Effector CD8-positive, alpha-beta T cell (primary cell): ENCODE data around the gene WEE1.
"Not testable (repeated sequence)": the region's sequence is repeated elsewhere in the genome, so short reads cannot be mapped to it uniquely, and the experiment has no call there.

Source experiments
- DNase-seq: peaks from one replicate; lab custom pipeline; 2025; lab: John Stamatoyannopoulos, UW

WEE1 gene

DNA sequence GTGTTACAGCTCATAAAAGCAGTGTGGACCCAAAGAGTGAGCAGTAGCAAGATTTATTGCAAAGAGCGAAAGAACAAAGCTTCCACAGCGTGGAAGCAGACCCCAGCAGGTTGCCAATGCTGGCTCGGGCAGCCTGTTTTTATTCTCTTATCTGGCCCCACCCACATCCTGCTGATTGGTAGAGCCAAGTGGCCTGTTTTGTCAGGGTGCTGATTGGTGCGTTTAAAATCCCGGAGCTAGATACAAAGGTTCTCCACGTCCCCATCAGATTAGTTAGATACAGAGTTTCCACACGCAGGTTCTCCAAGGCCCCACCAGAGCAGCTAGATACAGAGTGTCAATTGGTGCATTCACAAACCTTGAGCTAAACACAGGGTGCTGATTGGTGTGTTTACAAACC, 48.9 kb downstream of the WEE1 start:
- not testable (repeated sequence) for DNase-seq

DNA sequence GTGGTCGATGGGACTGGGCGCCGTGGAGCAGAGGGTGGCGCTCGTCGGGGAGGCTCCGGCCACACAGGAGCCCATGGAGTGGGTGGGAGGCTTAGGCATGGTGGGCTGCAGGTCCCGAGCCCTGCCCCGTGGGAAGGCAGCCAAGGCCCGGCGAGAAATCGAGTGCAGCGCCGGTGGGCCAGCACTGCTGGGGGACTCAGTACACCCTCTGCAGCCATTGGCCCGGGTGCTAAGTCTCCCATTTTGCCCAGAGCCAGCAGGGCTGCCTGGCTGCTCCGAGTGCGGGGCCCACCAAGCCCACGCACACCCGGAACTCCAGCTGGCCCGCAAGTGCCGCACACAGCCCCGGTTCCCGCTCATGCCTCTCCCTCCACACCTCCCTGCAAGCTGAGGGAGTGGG, 49.6 kb downstream of the WEE1 start:
- not testable (repeated sequence) for DNase-seq

DNA sequence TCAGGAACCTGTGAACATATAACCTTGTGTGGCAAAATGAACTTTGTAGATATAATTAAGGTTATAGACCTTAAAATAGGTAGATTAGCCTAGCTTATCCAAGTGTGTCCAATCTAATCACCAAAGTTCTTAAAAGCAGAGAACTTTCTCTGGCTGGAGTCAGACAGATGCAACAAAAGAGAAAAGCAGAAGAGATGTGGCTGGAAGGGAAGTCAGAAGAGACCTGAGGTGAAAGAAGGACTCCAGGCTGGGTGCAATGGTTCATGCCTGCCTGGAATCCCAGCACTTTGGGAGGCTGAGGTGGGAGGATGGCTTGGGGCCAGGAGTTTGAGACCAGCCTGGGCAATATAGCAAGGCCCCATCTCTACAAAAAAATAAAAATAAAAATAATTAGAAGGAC, 51.0 kb downstream of the WEE1 start:
- no peak for DNase-seq

DNA sequence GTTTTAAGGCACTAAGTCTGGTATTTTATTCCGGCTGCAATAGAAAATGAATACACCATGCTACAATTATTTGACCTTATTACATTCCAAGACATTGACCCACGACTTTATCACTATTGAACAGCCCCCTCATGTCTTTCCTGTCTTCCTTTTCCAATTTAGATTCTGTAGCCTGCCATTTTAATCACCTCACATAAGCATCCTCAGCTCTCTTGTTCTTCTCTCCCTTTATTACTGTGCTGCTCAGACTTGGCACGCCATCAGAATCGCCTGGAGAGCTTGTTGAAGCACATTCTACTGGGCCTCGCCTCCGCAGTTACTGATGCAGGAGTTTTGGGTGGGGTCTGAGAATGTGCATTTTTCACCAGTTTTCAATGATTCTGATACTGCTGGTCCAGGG, 51.7 kb downstream of the WEE1 start:
- DNase-seq, result no peak

DNA sequence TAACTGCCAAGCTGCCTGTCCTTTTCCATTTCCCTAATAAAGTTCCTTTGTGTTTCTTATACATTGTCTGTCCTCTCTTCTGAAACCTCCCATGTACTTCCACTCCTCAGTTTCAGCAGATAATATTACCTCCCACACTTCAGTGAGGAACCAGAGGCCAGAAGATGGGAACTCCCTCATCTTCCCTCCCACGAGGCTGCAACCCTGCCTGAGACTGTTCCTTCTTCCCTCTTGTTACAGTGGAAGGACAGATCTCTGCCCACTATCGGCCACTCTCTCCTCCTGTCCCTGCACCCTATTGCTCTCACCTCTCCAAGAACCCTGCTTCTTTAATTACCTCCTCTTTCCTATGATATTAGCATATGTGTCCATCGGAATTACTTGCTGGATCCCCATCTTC, 52.3 kb downstream of the WEE1 start:
- DNase-seq, result no peak

DNA sequence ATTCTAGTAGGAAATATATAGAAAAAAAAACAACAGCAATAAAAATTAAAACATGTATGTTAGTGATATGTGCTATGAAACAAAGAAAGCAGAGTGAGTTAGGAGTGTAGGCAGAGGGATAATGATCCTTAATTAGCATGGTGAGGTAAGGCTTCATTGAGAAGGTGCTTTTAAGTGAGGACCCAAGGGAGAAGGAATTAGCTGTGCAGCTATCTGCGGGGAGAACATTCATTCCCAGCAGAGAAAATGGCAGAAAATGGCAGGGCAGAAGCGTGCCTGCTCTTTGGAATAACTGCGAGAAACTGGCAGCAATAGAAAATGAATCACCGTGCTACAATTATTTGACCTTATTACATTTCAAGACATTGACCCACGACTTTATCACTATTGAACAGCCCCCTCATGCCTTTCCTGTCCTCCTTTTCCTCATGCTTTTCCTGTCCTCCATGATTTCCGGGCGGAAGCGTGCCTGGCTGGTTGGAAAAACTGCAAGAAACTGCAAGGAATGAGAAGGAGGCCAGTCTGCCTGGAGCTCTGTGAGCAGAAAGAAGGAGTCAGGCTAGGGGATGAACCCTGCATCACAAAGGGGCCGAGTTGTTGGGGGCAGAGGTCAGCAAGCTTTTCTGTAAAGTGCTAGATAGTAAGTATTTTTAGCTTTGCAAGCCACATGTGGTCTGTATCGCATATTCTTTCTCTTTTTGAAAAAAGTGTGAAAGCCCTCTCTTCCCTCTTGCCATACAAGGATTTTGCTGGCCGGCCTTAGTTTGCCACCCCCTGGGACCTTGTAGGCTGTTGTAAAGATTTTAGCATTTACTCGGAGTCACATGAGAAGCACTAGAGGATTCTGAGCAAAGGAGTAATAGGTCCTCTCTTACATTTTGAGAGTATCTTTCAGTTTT, 53.3 kb downstream of the WEE1 start:
- no peak for DNase-seq

DNA sequence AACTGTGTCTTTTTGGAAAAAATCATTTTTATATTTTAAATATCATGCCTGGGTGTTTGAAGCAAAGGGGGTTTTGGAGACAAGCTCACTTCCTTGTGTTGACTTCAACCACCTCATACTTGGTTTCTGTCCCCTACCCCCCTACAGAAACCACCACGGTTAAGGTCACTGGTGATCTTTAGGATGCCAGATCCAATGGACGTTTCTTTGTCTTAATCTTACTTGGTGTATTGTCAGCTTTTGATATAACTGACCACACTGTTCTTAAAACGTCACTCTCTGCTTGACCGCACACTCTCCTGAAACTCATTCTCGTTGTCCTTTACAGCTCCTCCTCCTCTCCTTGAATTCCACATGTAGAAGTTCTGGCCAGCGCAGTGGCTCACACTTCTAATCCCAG, 55.6 kb downstream of the WEE1 start:
- no peak for DNase-seq

DNA sequence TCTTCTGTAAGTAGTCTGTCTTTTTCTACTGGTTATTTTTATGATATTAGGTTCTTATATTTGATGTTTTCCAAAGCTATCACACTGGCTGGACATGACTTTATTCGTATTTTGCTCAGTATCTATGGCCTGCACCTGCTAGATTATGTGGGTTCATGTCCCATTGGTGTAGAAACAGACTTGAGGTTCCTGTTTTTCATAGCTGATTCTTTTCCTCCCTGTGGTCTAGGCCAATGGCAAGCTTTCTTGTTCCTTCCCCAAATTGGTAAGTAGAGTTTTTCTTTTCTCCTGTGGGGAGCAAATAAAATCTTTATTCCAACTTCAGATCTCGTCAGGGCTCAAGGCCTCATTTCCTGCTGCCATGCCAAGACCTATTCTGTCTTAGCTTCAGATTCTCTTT, 60.2 kb downstream of the WEE1 start:
- no peak for DNase-seq

DNA sequence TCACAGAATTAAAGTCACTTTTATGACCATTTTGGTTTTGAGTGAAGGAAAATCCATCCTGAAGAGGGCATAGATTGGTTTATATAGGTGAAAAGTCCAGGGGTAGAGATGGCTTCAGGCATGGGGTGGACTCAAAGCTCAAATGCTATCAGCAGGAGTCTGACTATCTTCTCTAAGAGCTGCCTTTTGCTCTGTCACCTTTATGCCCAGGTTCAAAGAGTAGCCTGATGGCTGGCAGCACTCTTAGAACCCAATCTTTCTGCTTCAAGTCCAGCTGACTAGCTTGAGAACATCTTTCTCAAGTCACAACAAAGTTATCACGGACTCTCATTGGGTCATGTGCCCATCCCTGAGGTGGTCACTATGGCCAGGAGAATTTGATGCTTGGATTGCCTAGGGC, 63.2 kb downstream of the WEE1 start:
- DNase-seq, result no peak

DNA sequence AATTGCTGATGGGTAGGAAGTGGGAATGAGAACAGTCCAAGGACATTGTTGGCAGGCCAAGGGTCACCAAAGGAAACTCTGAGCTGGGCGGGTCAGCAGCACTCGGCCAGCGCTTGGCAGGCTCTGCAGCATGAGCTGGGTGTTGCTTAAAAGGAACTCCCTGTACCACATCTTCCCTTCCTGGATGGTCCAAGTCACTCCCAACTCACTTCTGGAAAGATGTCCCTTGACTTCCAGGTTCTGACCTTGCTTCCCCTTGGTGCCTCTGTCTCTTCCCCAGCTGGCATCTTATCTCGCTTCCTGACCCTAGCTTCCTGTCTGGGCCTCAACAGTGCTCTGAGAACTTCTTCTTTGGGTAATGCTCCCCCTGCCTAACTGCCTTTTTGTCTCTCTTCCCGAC, 65.6 kb downstream of the WEE1 start:
- no peak for DNase-seq
